GM06990 (cell line): ENCODE measurements around the gene CRYBA2.

Experiments used
- DNase-seq: peaks from one replicate; pipeline ENCODE4 v3.0.0-alpha.2; 2011; ENCODE audit not compliant: insufficient read length; ENCODE audit errors: extremely low read depth
- H3K27me3 ChIP-seq: replicated peaks from 2 replicates; pipeline ENCODE4 v1.6.0; 2011; ENCODE audit warnings: low read length; ENCODE audit not compliant: control insufficient read depth, insufficient read depth
- H3K36me3 ChIP-seq: 2 replicates; pipeline ENCODE4 v1.5.1; 2011; ENCODE audit warnings: low read length; ENCODE audit not compliant: control insufficient read depth, insufficient read depth
- H3K4me3 ChIP-seq: replicated peaks from 2 replicates; pipeline ENCODE4 v1.5.1; 2011; ENCODE audit warnings: low read depth, mild to moderate bottlenecking, control low read depth, low read length
- CTCF ChIP-seq: IDR thresholded peaks from 2 replicates; pipeline ENCODE4 v1.5.1; 2011; ENCODE audit warnings: low read length, control low read depth, mild to moderate bottlenecking, inconsistent platforms; ENCODE audit not compliant: insufficient read depth, poor library complexity, severe bottlenecking

The CRYBA2 gene

DNA sequence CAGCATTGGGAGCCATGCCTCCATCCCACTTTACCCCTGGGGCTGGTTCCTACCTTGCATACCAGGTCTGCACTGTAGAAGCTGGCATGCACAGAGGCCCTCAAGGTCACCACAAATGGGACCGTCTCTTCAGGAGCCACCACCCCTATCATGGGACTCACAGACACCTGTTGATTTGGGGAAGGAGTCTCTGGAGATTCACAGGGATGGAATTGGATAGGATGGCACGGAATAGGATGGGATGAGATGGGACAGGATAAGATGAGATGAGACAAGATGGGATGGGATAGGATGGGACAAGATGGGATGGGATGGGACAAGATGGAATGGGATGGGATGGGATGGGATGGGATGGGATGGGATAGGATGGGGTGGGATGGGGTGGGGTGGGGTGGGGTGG lies 16.1 kb upstream of the CRYBA2 start:
- no peak for TF ChIP-seq CTCF
- H3K4me3 ChIP-seq: no peak overlapping the region
- H3K27me3 ChIP-seq: no peaks in the 10 kb centered on the region; the same call in 1 of the 2 replicates
- no peaks in the 10 kb centered on the region for H3K36me3 ChIP-seq
- no peak for DNase-seq

DNA sequence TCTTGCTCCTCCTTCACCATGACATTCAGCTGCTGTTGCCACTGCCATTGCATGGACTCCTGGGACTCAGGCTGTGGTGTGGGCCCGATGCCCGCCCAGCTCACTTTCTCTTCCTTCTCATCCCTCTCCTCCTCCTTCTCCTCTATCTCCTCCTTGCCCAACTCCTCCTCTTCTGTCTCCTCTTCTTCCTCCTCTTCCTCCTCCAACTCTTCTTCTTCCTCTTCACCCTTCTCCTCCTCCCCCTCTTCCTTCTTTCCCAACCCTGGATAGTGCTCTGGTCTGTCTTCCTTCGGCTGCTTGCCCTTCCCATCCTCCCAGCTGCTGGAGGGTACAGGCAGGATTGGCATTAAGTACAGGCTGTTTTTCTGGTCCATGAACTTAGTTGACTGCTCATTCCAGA lies 10.8 kb upstream of the CRYBA2 start:
- DNase-seq: no peak
- Histone ChIP-seq H3K36me3 (no peaks in the 10 kb centered on the region), H3K4me3 (no peak overlapping the region), H3K27me3 (peaks cover 3% of the 10 kb centered on the region; the same call in 1 of the 2 replicates)
- TF ChIP-seq CTCF: no peak

- DNase-seq: no peak
- Histone ChIP-seq H3K27me3 (peaks cover 3% of the 10 kb centered on the region; the same call in 1 of the 2 replicates), H3K4me3 (no peak overlapping the region), H3K36me3 (no peaks in the 10 kb centered on the region)
- TF ChIP-seq CTCF: peak; percentile 47
Measured at GRCh38 chr2:219003267-219003634, 10.0 kb upstream of the CRYBA2 start.

GRCh38 chr2:219002395-219003266 lies 9.4 kb upstream of the CRYBA2 start:
- Histone ChIP-seq H3K27me3 (peaks cover 3% of the 10 kb centered on the region; the same call in 1 of the 2 replicates), H3K4me3 (no peak overlapping the region), H3K36me3 (no peaks in the 10 kb centered on the region)
- peak; percentile 37 for TF ChIP-seq CTCF
- no peak for DNase-seq

- no peak for TF ChIP-seq CTCF
- no peak overlapping the region for H3K4me3 ChIP-seq
- H3K36me3 ChIP-seq: no peaks in the 10 kb centered on the region
- peaks cover 5% of the 10 kb centered on the region for H3K27me3 ChIP-seq
- DNase-seq: no peak
Measured at GRCh38 chr2:219001577-219002394, 8.6 kb upstream of the CRYBA2 start.
